GM21529 (cell line): ENCODE data around the gene PJA2.
A peak's percentile ranks its signal among the peaks of the same experiment; 100 is the strongest.

Experiments used
- ATAC-seq: cut with Tn5 transposase; IDR thresholded peaks from one replicate; pipeline ENCODE4 v1.9.1; 2021; ENCODE audit not compliant: unreplicated experiment

Gene PJA2

GRCh38 chr5:109408991-109409843, 557 bp downstream of the PJA2 start:
- ATAC-seq = peak; percentile 34

GRCh38 chr5:109407913-109408312, 1.9 kb downstream of the PJA2 start:
- ATAC-seq = no peak

GRCh38 chr5:109406719-109407118, 3.1 kb downstream of the PJA2 start:
- ATAC-seq = no peak

- ATAC-seq = no peak
Measured at GRCh38 chr5:109404428-109404960, 5.3 kb downstream of the PJA2 start.

GRCh38 chr5:109403469-109403868, 6.3 kb downstream of the PJA2 start:
- ATAC-seq = no peak

- no peak for ATAC-seq
Measured at GRCh38 chr5:109399092-109399759, 10.5 kb downstream of the PJA2 start.

GRCh38 chr5:109396965-109397364, 12.8 kb downstream of the PJA2 start:
- ATAC-seq = no peak

GRCh38 chr5:109394806-109395205, 15.0 kb downstream of the PJA2 start:
- no peak for ATAC-seq

GRCh38 chr5:109390188-109390587, 19.6 kb downstream of the PJA2 start:
- ATAC-seq = no peak

GRCh38 chr5:109388407-109388806, 21.4 kb downstream of the PJA2 start:
- no peak for ATAC-seq

GRCh38 chr5:109387408-109387974, 22.3 kb downstream of the PJA2 start:
- ATAC-seq = no peak

- no peak for ATAC-seq
Measured at GRCh38 chr5:109378095-109378494, 31.7 kb downstream of the PJA2 start.

- no peak for ATAC-seq
Measured at GRCh38 chr5:109374625-109375024, 35.1 kb downstream of the PJA2 start.

- no peak for ATAC-seq
Measured at GRCh38 chr5:109373932-109374331, 35.8 kb downstream of the PJA2 start.

- no peak for ATAC-seq
Measured at GRCh38 chr5:109370343-109370742, 39.4 kb downstream of the PJA2 start.

GRCh38 chr5:109365653-109366052, 44.1 kb downstream of the PJA2 start:
- no peak for ATAC-seq

GRCh38 chr5:109364977-109365376, 44.8 kb downstream of the PJA2 start:
- ATAC-seq = no peak

- ATAC-seq = no peak
Measured at GRCh38 chr5:109359642-109360041, 50.1 kb downstream of the PJA2 start.

GRCh38 chr5:109357807-109358206, 52.0 kb downstream of the PJA2 start:
- no peak for ATAC-seq

GRCh38 chr5:109354761-109355160, 55.0 kb downstream of the PJA2 start:
- no peak for ATAC-seq

GRCh38 chr5:109351988-109352864, 57.5 kb downstream of the PJA2 start:
- ATAC-seq = no peak
